Prostate gland (tissue), 2 donors: ENCODE data around the gene PON2.

Experiments used
- CTCF ChIP-seq, 4 experiments: fragments of 200-600 bp in 2 of 4; fragments of 450-650 bp in 2 of 4; sonication (generic) in 2 of 4; IDR thresholded peaks; 1 replicate in 3 of 4; 2 replicates in 1 of 4; pipeline ENCODE4 v1.5.1; 2016 to 2019; ENCODE audit warnings: antibody characterized with exemption in 4 of 4, mild to moderate bottlenecking in 2 of 4, moderate library complexity in 2 of 4
- POLR2A ChIP-seq: fragments of 450-650 bp; IDR thresholded peaks from one replicate; pipeline ENCODE4 v1.6.1; 2016; ENCODE audit warnings: antibody characterized with exemption, mild to moderate bottlenecking
- POLR2AphosphoS5 ChIP-seq: sonication (generic); formaldehyde crosslinking; IDR thresholded peaks from one replicate; pipeline ENCODE4 v1.6.1; 2017; ENCODE audit warnings: antibody characterized with exemption

DNA sequence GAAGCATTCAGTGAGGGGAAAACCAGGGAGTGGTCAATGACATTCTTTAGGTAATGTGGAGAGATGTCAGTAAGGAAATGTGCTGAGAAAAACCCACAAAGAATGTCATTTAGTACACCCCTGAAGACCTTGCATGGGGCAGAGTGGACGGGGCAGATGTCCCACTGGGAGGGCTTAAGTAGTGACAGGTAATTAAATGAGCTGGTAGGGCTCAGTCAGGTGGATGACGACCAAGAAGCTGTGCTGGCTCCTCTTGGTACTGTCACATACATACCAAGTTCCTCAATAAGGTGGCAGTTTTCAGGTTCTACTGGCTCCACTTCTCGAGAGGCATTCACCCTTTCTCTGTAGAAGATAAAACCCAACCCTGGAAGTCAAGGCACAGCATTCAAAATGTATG lies 40.5 kb downstream of the PON2 start:
- no peak for TF ChIP-seq CTCF (IDR thresholded peaks at IDR 0.05)
- TF ChIP-seq POLR2A, result no peak
- no peak for TF ChIP-seq POLR2AphosphoS5
